ENCODE results near the gene NTN4.
"Not testable (repeated sequence)": the region's sequence is repeated elsewhere in the genome, so short reads cannot be mapped to it uniquely, and the experiment has no call there.

The NTN4 gene

DNA sequence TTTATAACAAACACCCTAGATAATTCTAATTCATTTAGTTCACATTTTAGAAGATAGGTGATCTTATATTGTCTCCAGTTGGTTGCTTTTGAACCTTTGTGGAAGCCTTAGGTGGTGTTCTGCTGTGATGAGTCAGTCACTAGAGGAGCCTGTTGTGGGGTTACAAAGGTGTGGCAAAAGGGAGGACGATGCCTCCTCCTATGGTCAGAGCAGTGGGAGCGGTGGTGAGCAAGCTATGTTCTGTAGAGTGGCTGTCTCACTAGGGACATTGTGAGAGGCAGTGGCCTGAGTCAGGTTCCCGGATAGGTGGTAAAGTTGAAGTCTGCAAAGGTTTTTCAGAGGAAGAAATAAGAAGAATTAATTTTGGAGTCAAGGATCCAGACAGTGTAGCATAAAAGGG is 167.7 kb downstream of the NTN4 start:
- no peak for DNase-seq (ENCODE audit: low spot score)

DNA sequence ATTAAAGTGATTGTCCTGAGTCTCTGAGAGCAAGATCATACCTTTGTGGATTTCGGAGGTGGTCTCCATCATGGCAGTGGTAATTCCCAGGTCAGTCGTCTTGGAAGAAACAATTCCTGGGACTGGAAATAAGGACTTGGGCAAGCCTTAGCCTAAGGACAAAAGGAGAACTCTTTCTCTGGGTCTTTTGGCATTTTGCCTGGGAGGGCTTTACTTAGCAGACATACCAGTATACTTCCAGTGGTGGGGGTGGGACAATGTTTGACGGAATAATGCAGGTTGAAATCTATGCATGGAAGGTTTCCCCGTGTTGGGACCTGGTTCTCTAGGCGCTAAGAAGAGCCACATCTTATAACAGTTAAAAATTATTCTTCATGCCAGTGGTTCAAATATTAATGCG is 168.8 kb downstream of the NTN4 start:
- DNase-seq (ENCODE audit: low spot score): no peak

GRCh38 chr12:95620171-95620570 is 170.4 kb downstream of the NTN4 start:
- no peak for DNase-seq (ENCODE audit: low spot score)

DNA sequence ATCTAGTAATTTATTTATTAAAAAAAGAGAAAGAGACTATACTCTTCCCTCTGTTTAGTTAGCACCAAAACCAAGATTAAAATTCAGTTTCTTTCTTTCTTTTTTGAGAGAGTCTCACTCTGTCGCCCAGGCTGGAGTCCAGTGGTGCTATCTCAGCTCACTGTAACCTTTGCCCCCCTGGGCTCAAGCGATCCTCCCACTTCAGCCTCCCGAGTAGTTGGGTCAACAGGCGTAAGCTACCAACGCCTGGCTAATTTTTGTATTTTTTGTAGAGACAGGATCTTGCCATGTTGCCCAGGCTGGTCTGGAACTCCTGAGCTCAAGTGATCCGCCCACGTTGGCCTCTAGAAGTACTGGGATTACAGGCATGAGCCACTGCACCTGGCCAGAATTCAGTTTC is 174.1 kb downstream of the NTN4 start:
- not testable (repeated sequence) for DNase-seq (ENCODE audit: low spot score)

- no peak for DNase-seq (ENCODE audit: low spot score)
Measured at GRCh38 chr12:95615749-95616148, 174.8 kb downstream of the NTN4 start.

DNA sequence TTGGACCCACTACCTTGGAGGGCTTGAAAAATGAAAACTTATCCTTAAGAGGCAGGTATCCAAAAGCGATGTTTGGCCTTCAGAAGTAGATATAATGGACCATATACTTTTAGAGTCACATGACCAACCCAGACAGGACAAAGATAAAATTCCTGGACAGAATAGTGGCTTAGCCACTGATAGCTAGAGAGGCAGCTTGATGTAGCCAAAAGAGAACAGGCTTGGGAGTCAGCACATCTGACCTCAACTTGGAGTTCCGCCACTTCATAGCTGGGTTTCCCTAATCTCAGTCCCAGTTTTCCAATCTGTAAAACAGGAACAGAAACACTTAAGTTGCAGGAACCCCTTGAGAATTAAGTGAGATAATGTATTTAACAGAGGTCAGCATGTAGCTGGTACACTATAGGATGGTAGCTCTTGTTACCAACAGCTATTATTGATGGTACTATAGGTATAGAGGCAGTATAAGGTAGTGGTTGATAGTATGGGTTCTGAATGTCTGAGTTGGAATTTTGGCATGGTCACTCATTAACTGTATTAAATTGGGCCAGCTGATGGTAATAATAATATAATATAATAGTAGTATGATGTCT is 176.1 kb downstream of the NTN4 start:
- no peak for DNase-seq (ENCODE audit: low spot score)

- DNase-seq (ENCODE audit: low spot score): no peak
Measured at GRCh38 chr12:95613021-95613420, 177.5 kb downstream of the NTN4 start.

DNA sequence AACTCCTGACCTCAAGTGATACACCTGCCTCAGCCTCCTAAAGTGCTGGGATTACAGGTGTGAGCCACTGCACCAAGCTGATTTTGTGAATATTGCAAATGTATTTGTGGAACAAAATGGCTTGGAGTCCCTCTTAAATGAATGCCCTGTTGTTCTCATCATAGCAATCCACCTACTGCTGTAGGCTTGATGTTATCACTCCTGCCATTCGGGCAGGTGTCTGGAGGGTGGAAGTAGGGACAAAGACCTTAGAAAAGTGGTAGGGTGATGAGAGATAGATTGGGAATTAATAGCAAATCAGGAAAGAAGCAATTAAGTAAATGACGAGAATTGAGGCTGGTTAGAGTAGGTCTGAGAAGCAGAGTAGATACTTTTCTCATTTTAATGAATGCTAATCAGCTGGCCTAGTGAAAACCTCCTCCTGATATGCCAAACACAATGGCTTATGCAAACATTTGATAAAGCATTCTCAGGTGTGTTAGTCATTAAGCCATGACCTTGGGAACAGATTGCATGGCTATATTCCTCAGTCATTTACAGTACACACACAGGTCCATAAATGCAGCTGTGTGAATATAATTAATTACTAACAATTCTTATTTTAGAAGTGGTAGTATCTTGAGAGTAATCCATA is 178.8 kb downstream of the NTN4 start:
- DNase-seq (ENCODE audit: low spot score): no peak

DNA sequence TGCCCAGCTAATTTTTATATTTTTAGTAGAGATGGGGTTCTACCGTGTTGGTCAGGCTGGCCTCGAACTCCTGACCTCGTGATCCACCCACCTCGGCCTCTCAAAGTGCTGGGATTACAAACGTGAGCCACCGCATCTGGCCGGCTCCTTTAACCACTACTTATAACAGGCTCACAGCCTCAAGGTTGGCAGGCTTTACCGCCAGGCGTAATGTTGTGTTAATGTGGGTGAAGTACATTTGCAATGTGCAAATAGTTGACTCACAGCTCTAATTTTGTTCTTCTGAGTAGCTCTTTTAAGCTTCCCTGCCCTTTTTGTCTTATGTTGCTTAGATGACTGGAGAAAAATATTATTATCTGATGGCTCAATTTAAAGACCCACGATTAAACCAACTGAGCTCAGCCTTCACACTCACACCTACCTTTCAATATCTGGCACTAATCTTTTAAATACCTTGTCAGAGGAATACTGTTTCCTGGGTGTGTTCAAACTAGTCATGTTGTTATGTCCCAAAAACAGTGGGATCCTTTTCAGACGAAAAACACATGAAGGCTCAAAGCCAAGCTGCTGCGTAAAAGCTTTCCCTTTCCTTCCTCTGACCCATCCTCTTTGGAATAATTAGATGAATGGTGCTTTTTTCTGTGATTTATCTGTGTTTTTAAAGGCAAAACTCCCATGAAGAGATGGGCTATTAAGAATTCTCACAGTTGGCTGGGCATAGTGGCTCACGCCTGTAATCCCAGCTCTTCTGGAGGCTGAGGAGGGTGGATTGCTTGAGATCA is 182.1 kb downstream of the NTN4 start:
- no peak for DNase-seq (ENCODE audit: low spot score)
